OCI-LY3 (cell line): ENCODE data around the gene KAZN.

Experiments
- H2AFZ ChIP-seq: fragments of 200-600, 300-600 bp; shearing (Covaris generic); 2 replicates; pipeline ENCODE4 v1.6.0; 2014; ENCODE audit warnings: antibody characterized with exemption, low read depth, low read length
- H3K27ac ChIP-seq: fragments of 200-600, 300-600 bp; sonication (generic); 2 replicates; pipeline ENCODE4 v1.5.1; 2014; ENCODE audit warnings: mild to moderate bottlenecking, low read length, moderate library complexity, mixed read lengths
- H3K27me3 ChIP-seq: fragments of 200-600, 300-600 bp; sonication (generic); 2 replicates; pipeline ENCODE4 v1.6.1; 2014; ENCODE audit warnings: low read depth, low read length, mixed read lengths
- H3K36me3 ChIP-seq: fragments of 200-600, 300-600 bp; sonication (generic); replicated peaks from 2 replicates; pipeline ENCODE3; 2014; ENCODE audit warnings: low read depth, low read length, mixed read lengths
- H3K4me1 ChIP-seq: fragments of 300-600, 200-600 bp; sonication (generic); 2 replicates; pipeline ENCODE4 v1.6.1; 2014; ENCODE audit warnings: low read length, mixed read lengths
- H3K4me2 ChIP-seq: fragments of 200-600, 300-600 bp; sonication (generic); 2 replicates; pipeline ENCODE4 v1.6.1; 2014; ENCODE audit warnings: low read length, mixed read lengths
- H3K4me3 ChIP-seq: fragments of 300-600, 200-600 bp; sonication (generic); 2 replicates; pipeline ENCODE4 v1.5.1; 2014; ENCODE audit warnings: antibody characterized with exemption, mild to moderate bottlenecking, low read length, moderate library complexity
- H3K79me2 ChIP-seq: fragments of 300-600, 200-600 bp; shearing (Covaris generic); 2 replicates; pipeline ENCODE4 v1.6.1; 2014; ENCODE audit warnings: mild to moderate bottlenecking, low read length, mixed read lengths
- H3K9ac ChIP-seq: fragments of 300-600, 200-600 bp; shearing (Covaris generic); 2 replicates; pipeline ENCODE4 v1.6.0; 2014; ENCODE audit warnings: mild to moderate bottlenecking, low read length, moderate library complexity
- H3K9me3 ChIP-seq: fragments of 200-600, 300-600 bp; shearing (Covaris generic); 2 replicates; pipeline ENCODE4 v1.6.1; 2014; ENCODE audit warnings: low read length, mixed read lengths; ENCODE audit not compliant: insufficient read depth
- H4K20me1 ChIP-seq: fragments of 200-600, 300-600 bp; sonication (generic); 2 replicates; pipeline ENCODE4 v1.6.1; 2016; ENCODE audit warnings: low read length, mixed read lengths; ENCODE audit not compliant: insufficient read depth
- EZH2phosphoT487 ChIP-seq: fragments of 200-600 bp; shearing (Covaris generic); IDR thresholded peaks from 2 replicates; pipeline ENCODE4 v1.6.1; 2018; ENCODE audit warnings: antibody characterized with exemption, mixed run types, low read depth
- TF ChIP-seq, protein P1 (sequence below): fragments of 200-600, 300-600 bp; sonication (generic); IDR thresholded peaks from 2 replicates; pipeline ENCODE4 v1.5.1; 2014; ENCODE audit warnings: antibody characterized with exemption, low read length, low read depth

Gene KAZN

GRCh38 chr1:15103906-15104305, 505.4 kb downstream of the KAZN start:
- H2AFZ ChIP-seq = no peak overlapping the region
- TF ChIP-seq, protein P1, sequence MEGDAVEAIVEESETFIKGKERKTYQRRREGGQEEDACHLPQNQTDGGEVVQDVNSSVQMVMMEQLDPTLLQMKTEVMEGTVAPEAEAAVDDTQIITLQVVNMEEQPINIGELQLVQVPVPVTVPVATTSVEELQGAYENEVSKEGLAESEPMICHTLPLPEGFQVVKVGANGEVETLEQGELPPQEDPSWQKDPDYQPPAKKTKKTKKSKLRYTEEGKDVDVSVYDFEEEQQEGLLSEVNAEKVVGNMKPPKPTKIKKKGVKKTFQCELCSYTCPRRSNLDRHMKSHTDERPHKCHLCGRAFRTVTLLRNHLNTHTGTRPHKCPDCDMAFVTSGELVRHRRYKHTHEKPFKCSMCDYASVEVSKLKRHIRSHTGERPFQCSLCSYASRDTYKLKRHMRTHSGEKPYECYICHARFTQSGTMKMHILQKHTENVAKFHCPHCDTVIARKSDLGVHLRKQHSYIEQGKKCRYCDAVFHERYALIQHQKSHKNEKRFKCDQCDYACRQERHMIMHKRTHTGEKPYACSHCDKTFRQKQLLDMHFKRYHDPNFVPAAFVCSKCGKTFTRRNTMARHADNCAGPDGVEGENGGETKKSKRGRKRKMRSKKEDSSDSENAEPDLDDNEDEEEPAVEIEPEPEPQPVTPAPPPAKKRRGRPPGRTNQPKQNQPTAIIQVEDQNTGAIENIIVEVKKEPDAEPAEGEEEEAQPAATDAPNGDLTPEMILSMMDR = no peak
- no peak overlapping the region for H3K4me3 ChIP-seq
- H3K9ac ChIP-seq = no peak overlapping the region
- H3K4me2 ChIP-seq = no peak overlapping the region
- no peaks in the 10 kb centered on the region for H3K36me3 ChIP-seq
- no peak overlapping the region for H3K27ac ChIP-seq
- H3K27me3 ChIP-seq = no peaks in the 10 kb centered on the region
- H4K20me1 ChIP-seq = no peaks in the 10 kb centered on the region
- H3K4me1 ChIP-seq = no peaks in the 10 kb centered on the region
- no peaks in the 10 kb centered on the region for H3K79me2 ChIP-seq
- no peaks in the 10 kb centered on the region for H3K9me3 ChIP-seq

DNA sequence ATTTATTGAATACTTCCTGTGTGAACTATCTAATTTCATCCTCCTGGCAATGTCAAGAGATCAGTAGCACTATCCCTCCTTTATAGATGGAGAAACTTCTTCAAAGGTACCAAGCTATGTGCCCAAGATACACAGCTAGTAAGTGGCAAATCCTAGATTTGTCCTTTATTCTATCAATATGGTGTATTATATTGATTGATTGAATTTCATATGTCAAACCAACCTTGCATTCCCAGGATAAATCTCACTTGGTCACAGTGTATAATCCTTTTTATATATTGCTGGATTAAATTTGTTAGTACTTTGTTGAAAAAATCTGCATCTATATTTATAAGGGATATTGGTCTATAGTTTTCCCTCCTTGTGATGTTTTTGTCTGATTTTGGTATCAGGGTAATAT, 506.3 kb downstream of the KAZN start:
- H2AFZ ChIP-seq = no peak overlapping the region
- H3K4me1 ChIP-seq = no peaks in the 10 kb centered on the region
- H3K36me3 ChIP-seq = no peaks in the 10 kb centered on the region
- no peaks in the 10 kb centered on the region for H3K27me3 ChIP-seq
- no peaks in the 10 kb centered on the region for H3K9me3 ChIP-seq
- no peaks in the 10 kb centered on the region for H3K79me2 ChIP-seq
- H3K4me2 ChIP-seq = no peak overlapping the region
- no peak overlapping the region for H3K27ac ChIP-seq
- no peak overlapping the region for H3K9ac ChIP-seq
- TF ChIP-seq EZH2phosphoT487 = no peak
- TF ChIP-seq, protein P1 = no peak
- no peak overlapping the region for H3K4me3 ChIP-seq
- H4K20me1 ChIP-seq = no peaks in the 10 kb centered on the region

DNA sequence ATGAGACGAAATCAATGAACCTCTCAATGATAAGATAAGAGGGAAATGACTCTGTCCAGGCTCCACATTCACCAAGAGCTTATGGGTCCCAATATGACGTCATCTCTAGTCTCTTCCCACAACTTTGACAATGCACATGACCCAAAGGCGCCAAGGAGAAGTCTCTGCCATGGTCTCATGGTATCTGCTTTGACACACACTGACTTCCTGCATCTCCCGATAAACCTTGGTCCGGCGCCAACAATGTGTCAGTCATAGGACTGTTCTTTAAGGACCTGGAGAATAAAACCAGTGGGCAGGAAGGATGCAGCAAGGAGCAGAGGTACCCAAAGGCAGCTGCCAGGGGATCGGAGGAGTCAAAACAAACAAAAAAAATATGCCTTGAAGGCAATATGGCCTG, 508.1 kb downstream of the KAZN start:
- no peaks in the 10 kb centered on the region for H3K36me3 ChIP-seq
- H3K9ac ChIP-seq = no peak overlapping the region
- H3K27me3 ChIP-seq = no peaks in the 10 kb centered on the region
- no peak overlapping the region for H3K4me3 ChIP-seq
- no peaks in the 10 kb centered on the region for H3K9me3 ChIP-seq
- no peak overlapping the region for H3K27ac ChIP-seq
- H3K4me1 ChIP-seq = 0 out of 2 replicates have a peak, but pooled peaks cover under 1% of the 10 kb centered on the region
- no peaks in the 10 kb centered on the region for H3K79me2 ChIP-seq
- no peaks in the 10 kb centered on the region for H4K20me1 ChIP-seq
- no peak overlapping the region for H3K4me2 ChIP-seq
- TF ChIP-seq, protein P1 = no peak
- no peak for TF ChIP-seq EZH2phosphoT487
- no peak overlapping the region for H2AFZ ChIP-seq

GRCh38 chr1:15107058-15107687, 508.7 kb downstream of the KAZN start:
- no peaks in the 10 kb centered on the region for H3K27me3 ChIP-seq
- peaks cover 6% of the 10 kb centered on the region for H3K4me1 ChIP-seq
- TF ChIP-seq EZH2phosphoT487 = no peak
- TF ChIP-seq, protein P1 = no peak
- H3K9ac ChIP-seq = no peak overlapping the region
- H3K27ac ChIP-seq = no peak overlapping the region
- H4K20me1 ChIP-seq = no peaks in the 10 kb centered on the region
- no peaks in the 10 kb centered on the region for H3K9me3 ChIP-seq
- no peaks in the 10 kb centered on the region for H3K79me2 ChIP-seq
- no peak overlapping the region for H3K4me3 ChIP-seq
- H3K36me3 ChIP-seq = no peaks in the 10 kb centered on the region
- H3K4me2 ChIP-seq = no peak overlapping the region
- no peak overlapping the region for H2AFZ ChIP-seq
